ENCODE measurements around the gene SCYGR3.

- TF ChIP-seq SP1 (IDR thresholded peaks at IDR 0.05) (no peak), REST (IDR thresholded peaks at IDR 0.05) (no peak), CTCF (IDR thresholded peaks at IDR 0.05; ENCODE audit: low read depth, low read length, missing input control) (no peak), ZBTB33 (IDR thresholded peaks at IDR 0.05) (no peak), MAX (IDR thresholded peaks at IDR 0.05) (no peak), FOXA1 (IDR thresholded peaks at IDR 0.05) (no peak), EGR1 (IDR thresholded peaks at IDR 0.05; ENCODE audit: low read depth in 2 of 2) (no peak), RXRA (IDR thresholded peaks at IDR 0.05) (no peak), JUND (IDR thresholded peaks at IDR 0.05) (no peak), HNF4G (IDR thresholded peaks at IDR 0.05) (no peak)
These were observed 48.6 kb downstream of the SCYGR3 start for GRCh38 chr2:227566012-227566411.
